Parathyroid adenoma (tissue), 2 donors: ENCODE data around the gene FAM228B.

Source experiments
- H2AFZ ChIP-seq: fragments of 300-600 bp; sonication (generic); one replicate; pipeline ENCODE4 v1.7.0; 2017; ENCODE audit warnings: antibody characterized with exemption, mild to moderate bottlenecking
- H3K27ac ChIP-seq: fragments of 300-600 bp; sonication (generic); one replicate; pipeline ENCODE4 v1.7.0; 2017
- H3K27me3 ChIP-seq: fragments of 300-600 bp; sonication (generic); one replicate; pipeline ENCODE4 v1.7.0; 2017; ENCODE audit warnings: low read length; ENCODE audit not compliant: control insufficient read depth, insufficient read depth
- H3K36me3 ChIP-seq: fragments of 300-600 bp; sonication (generic); one replicate; pipeline ENCODE4 v1.7.0; 2017; ENCODE audit warnings: low read length; ENCODE audit not compliant: control insufficient read depth, insufficient read depth
- H3K4me1 ChIP-seq: fragments of 300-600 bp; sonication (generic); one replicate; pipeline ENCODE4 v1.7.0; 2017; ENCODE audit warnings: control low read depth
- H3K4me2 ChIP-seq: fragments of 300-600 bp; sonication (generic); one replicate; pipeline ENCODE4 v1.7.0; 2017; ENCODE audit warnings: low read length
- H3K4me3 ChIP-seq: fragments of 300-600 bp; sonication (generic); one replicate; pipeline ENCODE4 v1.7.0; 2017; ENCODE audit warnings: low read depth, low read length
- H3K79me2 ChIP-seq: fragments of 300-600 bp; sonication (generic); one replicate; pipeline ENCODE4 v1.7.0; 2017; ENCODE audit warnings: control low read depth
- H3K9ac ChIP-seq: fragments of 300-600 bp; sonication (generic); one replicate; pipeline ENCODE4 v1.7.0; 2017; ENCODE audit warnings: mild to moderate bottlenecking
- H3K9me3 ChIP-seq: fragments of 300-600 bp; sonication (generic); one replicate; pipeline ENCODE4 v1.7.0; 2017; ENCODE audit warnings: low read length; ENCODE audit not compliant: control insufficient read depth
- CTCF ChIP-seq: fragments of 300-600 bp; sonication (generic); IDR thresholded peaks from one replicate; pipeline ENCODE4 v1.7.0; 2017; ENCODE audit warnings: antibody characterized with exemption, mild to moderate bottlenecking
- donor health status: primary hyperparathyroidism.

Gene FAM228B

GRCh38 chr2:24076849-24077534 is 46.3 kb upstream of the FAM228B start:
- no peaks in the 10 kb centered on the region for H3K36me3 ChIP-seq
- peak overlapping the region; percentile 89 for H3K4me2 ChIP-seq
- no peaks in the 10 kb centered on the region for H3K9me3 ChIP-seq
- no peaks in the 10 kb centered on the region for H3K27me3 ChIP-seq
- H3K4me3 ChIP-seq: peak overlapping the region; percentile 79
- H3K9ac ChIP-seq: peak overlapping the region; percentile 89
- peak overlapping the region; percentile 78 for H3K27ac ChIP-seq
- peak overlapping the region; percentile 71 for H2AFZ ChIP-seq
- peaks cover 11% of the 10 kb centered on the region for H3K4me1 ChIP-seq
- peaks cover 13% of the 10 kb centered on the region for H3K79me2 ChIP-seq
- no peak for TF ChIP-seq CTCF

GRCh38 chr2:24077535-24077877 is 45.8 kb upstream of the FAM228B start:
- H3K9ac ChIP-seq: peak overlapping the region; percentile 89

GRCh38 chr2:24077879-24078278 is 45.4 kb upstream of the FAM228B start:
- no peak overlapping the region for H3K9ac ChIP-seq
- H3K79me2 ChIP-seq: peaks cover 19% of the 10 kb centered on the region
- H3K4me1 ChIP-seq: peaks cover 11% of the 10 kb centered on the region
- H3K27me3 ChIP-seq: no peaks in the 10 kb centered on the region
- H3K4me2 ChIP-seq: peak overlapping the region; percentile 89
- no peaks in the 10 kb centered on the region for H3K36me3 ChIP-seq
- no peaks in the 10 kb centered on the region for H3K9me3 ChIP-seq
- TF ChIP-seq CTCF: no peak
- peak overlapping the region; percentile 71 for H2AFZ ChIP-seq
- H3K4me3 ChIP-seq: peak overlapping the region; percentile 79
- H3K27ac ChIP-seq: peak overlapping the region; percentile 78

More at GRCh38 chr2:24077535-24077877, 45.8 kb upstream of the FAM228B start:
- H3K79me2 ChIP-seq: peaks cover 18% of the 10 kb centered on the region
- peak overlapping the region; percentile 71 for H2AFZ ChIP-seq
- peak overlapping the region; percentile 89 for H3K4me2 ChIP-seq
- H3K4me1 ChIP-seq: peaks cover 11% of the 10 kb centered on the region
- TF ChIP-seq CTCF: no peak
- H3K27ac ChIP-seq: peak overlapping the region; percentile 78
- no peaks in the 10 kb centered on the region for H3K9me3 ChIP-seq
- peak overlapping the region; percentile 79 for H3K4me3 ChIP-seq
- H3K36me3 ChIP-seq: no peaks in the 10 kb centered on the region
- no peaks in the 10 kb centered on the region for H3K27me3 ChIP-seq

GRCh38 chr2:24080701-24081100 is 42.6 kb upstream of the FAM228B start:
- H3K36me3 ChIP-seq: no peaks in the 10 kb centered on the region
- H3K79me2 ChIP-seq: peaks cover 14% of the 10 kb centered on the region
- no peak overlapping the region for H3K4me3 ChIP-seq
- H3K9me3 ChIP-seq: no peaks in the 10 kb centered on the region
- H3K9ac ChIP-seq: no peak overlapping the region
- TF ChIP-seq CTCF: no peak
- no peak overlapping the region for H3K27ac ChIP-seq
- no peak overlapping the region for H3K4me2 ChIP-seq
- H3K27me3 ChIP-seq: no peaks in the 10 kb centered on the region
- peaks cover 12% of the 10 kb centered on the region for H3K4me1 ChIP-seq
- H2AFZ ChIP-seq: no peak overlapping the region
